HG03280 (cell line): ENCODE data around the gene MUCL3.
"Not testable (repeated sequence)": the region's sequence is repeated elsewhere in the genome, so short reads cannot be mapped to it uniquely, and the experiment has no call there.

Source experiments
- ATAC-seq: cut with Tn5 transposase; IDR thresholded peaks from one replicate; pipeline ENCODE4 v1.9.1; 2021; ENCODE audit warnings: mild to moderate bottlenecking, moderate library complexity; ENCODE audit not compliant: unreplicated experiment

Gene MUCL3

DNA sequence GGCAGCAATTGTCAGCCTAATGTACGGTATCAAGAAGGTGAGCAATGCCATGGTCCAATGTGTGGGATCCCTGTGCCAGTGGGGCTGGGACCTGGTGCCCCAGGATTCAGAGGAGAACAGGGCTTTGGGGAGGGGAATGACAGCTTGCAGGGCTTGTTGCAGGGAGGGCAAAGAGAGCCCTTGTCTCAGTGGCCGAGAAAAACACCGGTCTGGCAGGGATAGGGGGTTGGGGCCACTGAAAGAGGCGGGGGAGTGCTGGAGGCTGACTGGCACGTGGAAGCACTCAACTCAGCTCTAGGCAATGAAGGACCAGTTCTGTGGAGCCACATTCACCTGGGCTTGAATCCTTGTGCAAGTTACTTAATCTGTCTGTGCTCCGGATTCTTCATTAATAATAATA is 3.5 kb upstream of the MUCL3 start:
- ATAC-seq: no peak

DNA sequence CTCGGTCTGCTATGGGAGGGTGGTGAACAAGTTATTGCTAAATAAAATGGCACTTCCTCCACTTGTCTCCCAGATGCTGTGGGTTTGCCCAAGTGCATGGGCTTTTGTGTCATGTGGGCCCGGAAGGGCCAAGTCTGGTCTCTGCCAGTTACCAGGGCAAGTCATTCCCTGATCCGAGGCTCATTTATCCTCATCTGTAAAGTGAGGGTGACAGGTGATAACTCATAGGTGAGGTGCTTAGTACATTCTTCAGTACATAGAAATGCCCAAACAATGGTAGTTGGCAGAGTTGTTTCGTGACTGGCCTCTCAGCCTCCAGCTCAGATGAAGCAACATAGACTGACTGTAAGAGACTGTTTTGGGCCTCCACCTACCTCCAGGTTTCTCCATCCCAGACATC is 2.0 kb upstream of the MUCL3 start:
- ATAC-seq: no peak

DNA sequence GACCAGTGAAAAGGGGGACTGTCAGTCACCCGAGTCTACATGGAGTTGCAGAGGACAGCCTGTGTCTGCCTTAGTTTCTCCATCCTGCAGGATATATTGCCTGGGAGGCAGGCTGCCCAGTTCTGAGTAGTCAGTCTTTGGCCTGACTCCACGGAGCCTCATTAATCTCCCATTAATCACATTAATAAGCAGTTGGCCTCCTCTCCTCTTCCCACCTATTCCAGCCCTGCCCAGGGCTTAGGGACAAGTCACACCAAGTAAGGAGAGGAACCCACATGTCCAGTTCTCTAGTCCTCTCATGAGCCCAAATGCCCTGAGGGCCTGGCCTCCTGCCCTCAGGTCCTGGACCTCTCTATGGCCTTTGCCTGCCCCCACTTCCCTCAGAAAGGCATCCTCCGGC is 1.3 kb upstream of the MUCL3 start:
- no peak for ATAC-seq

DNA sequence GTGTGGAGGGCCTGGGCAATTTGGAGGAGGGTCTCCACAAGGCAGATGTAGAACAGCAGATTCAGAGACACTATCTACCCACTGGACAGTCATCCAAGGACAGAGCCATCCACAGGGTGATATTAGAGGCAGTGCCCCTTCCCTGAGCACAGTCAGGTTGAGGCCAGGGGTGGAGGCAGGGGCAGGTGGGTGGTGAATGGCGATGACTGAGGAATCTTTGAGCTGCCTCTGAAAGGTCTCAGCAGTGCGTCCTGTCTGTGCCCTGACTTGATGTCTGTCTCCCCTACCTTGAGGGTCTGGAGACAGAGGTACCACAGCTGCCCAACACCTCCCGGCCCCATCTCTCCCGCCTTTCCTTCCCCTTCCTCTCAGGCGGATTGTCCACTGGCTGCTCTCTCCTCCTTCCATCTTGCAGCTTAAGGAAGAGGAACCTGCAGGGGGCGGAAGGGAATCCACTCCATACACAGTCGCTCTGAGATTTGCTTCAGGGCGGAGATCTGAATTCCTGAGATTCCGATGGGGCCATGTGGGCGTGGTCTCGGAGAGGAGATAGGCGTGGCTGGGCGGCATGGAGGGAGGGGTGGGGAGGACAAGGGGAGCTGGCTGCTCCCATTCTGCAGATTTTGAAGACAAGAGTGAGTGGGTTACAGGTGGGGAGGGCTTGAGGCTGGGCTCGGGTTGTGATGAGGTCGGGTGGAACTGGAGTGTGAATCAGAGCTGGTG is 1.7 kb downstream of the MUCL3 start:
- ATAC-seq: no peak

DNA sequence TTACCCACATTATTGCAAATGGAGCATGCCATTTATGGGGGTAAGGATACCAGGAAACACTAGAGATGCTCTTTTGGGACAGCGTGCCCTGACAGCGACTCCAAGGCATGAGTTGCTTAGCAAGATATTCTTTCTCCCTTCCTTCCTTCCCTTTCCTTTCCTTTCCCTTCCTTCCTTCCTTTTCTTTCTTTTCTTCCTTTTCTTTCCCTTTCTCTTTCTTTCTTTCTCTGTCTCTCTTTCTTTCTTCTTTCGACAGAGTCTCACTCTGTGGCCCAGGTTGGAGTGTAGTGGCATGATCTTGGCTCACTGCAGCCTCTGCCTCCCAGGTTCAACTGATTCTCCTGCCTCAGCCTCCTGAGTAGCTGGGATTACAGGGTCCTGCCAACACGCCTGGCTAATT is 3.3 kb downstream of the MUCL3 start:
- no peak for ATAC-seq

DNA sequence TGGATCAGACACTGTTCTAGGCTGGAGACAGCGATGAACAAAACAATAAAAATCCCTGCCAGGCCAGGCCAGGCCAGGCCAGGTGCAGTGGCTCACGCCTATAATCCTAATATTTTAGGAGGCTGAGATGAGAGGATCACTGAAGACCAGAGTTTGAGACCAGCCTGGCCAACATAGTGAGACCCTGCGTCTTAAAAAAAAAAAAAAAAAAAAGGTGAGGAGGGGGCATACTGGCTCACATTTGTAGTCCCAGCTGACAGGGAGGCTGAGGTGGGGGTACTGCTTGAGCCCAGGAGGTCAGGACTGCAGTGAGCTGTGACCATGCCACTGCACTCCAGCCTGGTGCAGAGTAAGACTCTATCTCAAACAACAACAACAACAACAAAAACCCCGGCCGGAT is 4.5 kb downstream of the MUCL3 start:
- no peak for ATAC-seq

DNA sequence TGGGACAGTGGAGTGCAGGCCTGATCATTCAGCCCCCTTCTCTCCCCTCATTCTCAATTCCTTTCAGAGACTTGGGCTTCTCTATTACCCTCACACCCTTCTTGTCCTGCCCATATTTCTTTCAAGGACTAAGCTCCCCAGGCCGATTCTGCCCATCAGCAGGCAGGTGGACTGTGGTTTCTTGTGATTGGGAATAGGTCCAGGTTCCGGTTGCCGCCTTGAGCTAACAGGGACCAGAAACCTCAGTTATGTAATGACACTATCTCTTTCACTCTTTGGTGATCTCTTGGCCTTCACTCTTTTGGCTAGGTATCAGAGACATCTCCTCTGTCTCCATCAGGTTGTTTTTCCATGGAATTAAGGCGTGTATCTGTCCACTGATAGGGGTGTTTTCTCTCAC is 6.5 kb downstream of the MUCL3 start:
- ATAC-seq: no peak

DNA sequence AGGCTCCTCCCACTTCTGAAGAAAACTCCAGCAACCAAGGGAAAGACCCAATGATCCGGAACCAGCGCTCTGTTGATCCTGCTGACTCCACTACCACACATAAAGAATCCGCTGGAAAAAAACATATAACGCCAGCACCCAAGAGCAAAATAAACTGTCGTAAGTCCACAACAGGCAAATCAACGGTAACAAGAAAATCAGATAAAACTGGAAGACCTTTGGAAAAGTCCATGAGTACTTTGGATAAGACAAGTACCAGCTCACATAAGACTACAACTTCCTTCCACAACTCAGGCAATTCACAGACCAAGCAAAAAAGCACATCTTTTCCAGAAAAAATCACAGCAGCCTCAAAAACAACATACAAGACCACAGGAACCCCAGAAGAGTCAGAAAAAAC is 8.0 kb downstream of the MUCL3 start:
- no peak for ATAC-seq

DNA sequence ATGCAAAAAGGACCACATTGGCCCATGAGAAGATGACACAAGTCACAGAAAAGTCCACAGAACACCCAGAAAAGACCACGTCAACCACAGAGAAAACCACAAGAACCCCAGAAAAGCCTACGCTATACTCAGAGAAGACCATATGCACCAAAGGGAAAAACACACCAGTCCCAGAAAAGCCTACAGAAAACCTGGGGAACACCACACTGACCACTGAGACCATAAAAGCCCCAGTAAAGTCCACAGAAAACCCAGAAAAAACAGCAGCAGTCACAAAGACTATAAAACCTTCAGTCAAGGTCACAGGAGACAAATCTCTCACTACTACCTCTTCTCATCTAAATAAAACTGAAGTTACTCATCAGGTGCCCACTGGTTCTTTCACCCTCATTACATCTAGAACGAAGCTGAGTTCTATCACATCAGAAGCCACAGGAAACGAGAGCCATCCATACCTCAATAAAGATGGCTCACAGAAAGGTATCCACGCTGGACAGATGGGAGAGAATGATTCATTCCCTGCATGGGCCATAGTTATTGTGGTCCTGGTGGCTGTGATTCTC is 11.2 kb downstream of the MUCL3 start:
- ATAC-seq: no peak

DNA sequence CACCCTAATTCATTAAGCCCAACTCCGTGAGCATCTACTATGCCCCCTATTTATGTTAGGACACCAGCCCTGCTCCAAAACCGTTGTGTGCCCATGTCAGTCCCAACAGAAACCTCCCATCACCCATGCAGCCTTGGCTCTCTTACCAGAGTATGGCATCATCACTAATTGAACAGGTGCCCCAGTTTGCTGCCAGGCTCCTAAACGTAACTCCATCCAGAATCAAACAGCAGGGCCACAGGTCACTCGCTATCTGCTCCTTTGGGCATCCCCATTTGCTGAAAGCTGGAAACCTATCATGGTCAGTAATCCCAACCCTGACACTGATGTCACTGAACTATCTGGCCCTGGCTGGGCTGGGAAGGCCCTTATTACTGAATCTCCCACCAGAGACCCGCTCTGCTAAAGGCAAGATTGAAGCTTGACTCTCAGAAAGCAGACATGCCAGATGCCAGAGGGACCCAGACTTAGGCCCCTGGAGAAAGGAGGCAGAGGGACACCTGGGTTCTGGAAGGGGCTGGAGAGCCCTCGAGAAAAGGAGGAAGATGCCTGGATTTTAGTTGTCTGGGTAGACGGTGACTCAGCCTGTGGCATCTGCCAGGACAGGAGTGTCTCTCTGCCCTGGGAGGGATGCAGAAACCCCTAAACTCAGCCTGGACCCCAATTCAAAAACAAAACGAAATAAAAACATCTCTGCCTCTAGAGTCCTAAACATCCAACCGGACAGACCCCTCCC is 14.0 kb downstream of the MUCL3 start:
- ATAC-seq: no peak

DNA sequence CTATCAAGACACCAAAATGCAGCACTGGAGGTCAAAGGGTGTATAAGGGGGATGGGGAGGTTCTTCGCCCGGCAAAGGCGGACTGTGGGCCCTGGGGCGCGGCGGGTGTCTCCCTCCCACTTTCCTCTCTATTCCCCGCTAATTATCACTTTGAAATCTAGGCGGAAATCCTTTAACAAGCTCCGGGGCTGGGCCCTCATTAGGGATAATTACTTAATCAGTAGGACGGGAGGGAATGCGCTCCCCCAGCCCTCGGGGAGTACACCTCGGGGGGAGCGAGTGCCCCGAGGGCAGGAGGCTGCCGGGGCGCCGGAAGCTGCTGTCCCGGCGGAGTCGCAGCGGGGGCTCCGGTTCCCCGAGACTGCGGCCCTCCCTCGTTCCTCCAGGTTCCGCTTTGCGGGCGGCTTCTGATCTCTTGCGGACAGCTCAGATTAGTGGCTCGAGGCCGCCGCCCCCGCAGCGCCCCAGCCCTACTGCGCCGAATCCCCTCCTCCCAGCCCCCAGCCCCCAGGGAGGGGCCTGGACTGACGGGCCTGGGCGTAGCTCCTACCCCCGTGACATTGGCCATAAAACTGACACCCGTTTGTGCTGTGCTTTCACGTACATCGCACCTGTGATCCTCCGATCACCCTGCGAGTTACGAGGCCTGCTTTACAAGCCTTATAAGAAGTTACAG is 14.7 kb downstream of the MUCL3 start:
- ATAC-seq: peak; percentile 69

DNA sequence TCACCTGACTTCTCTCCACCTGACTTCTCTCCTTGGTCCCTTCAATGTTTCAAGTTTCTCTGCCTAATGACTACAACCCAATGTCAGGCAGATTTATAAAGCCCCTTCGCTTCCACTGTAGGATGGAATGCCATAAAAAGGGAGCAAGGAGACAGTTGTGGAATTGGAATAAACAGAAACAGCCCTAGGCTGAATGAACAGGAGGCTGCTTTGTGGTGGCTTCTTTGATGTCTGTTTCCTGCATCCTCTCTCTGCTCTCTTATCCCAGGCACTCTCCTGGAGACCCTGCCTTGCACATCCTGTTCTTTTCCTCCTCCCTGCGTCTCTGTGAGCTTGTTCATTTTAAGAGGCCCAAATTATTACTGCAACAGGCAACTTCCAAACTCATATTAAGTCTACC is 16.9 kb downstream of the MUCL3 start:
- ATAC-seq: no peak

DNA sequence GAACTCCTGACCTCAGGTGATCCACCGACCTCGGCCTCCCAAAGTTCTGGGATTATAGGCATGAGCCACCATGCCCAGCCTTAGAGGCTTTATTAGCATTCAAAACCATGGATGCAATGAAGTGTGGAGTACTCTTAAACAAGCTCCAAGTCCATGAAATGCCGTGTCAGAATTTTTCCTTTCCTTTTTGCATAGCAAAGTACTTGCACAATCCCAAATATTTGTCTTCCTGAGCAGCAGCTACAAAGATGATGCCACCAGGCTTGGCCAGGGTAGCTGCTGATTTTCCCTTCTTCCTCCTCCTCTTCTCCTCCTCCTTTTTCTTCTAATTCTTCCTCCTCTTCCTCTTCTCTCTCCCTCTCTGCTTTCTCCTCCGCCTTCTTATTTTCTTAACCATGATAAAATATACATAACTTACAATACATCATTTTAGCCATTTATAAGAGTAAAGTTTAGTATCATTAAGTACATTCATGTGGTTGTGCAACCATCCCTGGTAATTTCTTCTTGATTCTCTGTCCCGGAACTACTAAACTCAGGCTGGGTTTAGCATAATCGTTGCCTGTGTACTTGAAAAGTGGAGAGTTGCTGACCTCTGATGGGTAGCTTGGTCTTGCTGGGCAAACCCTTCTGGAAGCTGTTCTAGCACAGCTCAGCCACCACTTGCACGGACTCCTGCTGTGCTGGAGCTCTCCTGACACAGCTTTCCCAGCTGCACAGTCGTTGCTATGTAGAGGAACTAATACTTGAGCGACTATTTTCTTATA is 20.3 kb downstream of the MUCL3 start:
- no peak for ATAC-seq

DNA sequence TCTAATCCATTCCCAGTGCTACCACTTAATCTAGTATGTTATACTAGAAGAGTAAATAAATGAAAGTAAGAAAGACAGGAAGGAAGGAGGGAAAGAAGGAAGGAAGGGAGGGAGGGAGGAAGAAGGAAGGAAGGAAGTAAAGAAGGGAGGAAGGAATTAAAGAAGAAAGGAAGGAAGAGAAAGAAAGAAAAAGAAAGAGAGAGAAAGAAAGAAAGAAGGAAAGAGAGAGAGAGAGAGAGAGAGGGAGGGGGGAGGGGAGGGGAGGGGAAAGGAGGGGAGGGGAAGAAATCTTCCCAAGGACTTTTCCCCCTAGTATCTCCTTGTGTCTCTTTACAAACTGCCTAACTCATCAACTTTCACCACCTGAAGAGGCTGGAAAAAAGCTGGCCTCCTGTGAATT is 21.9 kb downstream of the MUCL3 start:
- no peak for ATAC-seq

DNA sequence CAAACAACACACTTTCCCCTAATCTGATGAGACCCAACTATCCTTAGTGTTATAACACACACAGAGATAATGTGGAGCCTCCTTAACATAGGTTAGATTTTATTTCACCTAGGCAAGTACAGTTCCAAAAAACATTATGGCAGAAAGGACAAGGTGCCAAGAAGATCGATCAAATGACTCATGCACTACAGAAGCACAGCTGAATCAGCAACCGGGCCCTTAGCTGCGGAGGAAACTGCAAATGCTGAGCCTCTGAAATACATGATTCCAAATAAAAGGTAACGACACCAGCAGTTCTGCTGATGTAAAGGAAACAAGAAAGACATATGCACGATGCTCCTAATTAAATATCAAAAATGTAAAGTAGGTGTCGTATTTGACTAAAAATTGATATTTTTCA is 22.9 kb downstream of the MUCL3 start:
- ATAC-seq: no peak

DNA sequence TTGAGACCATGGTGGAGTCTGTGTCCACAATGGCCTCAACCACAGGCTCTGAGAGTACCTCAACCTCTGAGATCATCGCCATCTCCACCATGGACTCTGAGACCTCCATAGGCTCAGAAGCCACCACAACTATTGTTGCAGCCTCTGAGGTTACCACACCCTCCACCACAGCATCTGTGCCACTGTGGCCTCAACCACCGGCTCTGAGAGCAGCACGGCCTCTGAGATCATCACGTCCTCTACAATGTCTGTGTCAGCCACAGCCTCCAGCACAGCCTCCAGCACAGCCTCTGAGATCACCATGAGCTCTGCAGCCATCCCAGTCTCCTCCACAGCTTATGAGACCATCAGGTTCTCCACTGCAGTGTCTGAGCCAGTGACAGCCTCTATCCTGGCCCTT is 23.3 kb downstream of the MUCL3 start:
- ATAC-seq: no peak

DNA sequence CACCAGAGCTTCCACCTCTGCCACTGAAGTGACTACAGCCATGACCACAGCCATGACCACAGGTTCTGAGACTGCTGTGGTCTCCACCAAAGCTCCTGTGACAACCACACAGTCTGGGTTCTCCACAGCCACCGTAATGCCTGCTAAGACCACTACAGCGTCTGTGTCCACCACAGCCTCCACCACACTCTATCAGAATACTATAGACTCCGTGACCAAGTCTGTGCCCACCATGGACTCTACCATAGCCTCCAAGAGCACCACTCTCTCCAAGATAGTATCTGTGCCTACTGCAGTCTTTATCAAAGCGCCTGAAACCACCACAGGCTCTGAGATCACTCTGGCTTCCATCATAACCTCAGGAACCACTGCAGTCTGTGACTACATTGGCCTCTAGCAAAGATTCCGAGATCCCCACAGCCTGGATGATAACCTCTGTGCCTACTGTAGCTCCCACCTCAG is 24.4 kb downstream of the MUCL3 start:
- ATAC-seq: no peak

DNA sequence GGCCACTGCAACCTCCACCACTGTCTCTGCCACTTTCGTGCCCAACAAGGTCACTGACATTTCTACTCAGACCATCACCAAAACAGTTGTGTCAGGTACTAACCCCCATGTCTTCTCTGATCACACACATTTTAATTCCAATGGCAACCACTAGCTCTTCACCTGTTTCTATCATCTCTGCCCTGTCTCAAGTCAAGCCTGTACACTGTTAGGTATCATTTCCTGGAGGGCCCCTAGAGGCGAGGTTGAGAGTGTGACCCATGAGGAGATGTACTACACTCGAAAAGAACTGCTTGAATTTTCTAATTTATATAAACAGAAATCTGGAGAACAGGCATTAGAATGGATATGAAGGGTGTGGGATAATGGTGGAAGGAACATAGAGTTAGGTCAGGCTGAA is 25.4 kb downstream of the MUCL3 start:
- no peak for ATAC-seq

DNA sequence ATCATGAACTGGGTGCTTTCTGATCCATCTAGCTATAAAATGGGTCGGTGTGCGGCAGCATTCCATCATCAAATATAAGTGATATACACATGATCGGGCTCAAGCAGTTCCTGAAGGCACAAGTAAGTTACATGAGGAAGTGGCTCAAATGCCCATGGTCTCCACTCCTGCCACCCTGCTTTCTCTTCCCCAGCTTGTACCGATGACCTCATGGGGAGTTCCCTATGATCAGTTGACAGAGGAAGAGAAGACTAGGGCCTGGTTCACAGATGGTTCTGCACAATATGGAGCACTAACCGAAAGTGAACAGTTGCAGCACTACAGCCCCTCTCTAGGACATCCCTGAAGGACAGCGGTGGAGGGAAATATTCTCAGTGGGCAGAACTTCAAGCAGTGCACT is 28.4 kb downstream of the MUCL3 start:
- not testable (repeated sequence) for ATAC-seq

DNA sequence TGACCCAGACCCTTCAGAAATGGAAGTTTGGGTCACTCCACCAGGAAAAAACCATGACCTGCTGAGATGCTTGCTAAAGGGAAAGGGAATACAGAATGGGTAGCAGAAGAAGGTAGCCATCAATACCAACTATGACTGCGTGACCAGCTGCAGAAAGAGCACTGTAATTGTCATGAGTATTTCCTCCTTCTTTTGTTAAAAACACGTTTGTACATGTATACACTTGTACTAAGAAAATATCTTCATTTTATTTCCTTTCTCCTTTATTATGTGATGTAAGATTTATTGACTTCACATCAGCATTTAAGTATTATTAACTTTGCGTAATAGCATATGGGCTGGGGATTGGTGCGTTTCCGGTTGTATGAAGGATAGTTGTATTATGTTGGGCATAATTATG is 30.2 kb downstream of the MUCL3 start:
- ATAC-seq: no peak

DNA sequence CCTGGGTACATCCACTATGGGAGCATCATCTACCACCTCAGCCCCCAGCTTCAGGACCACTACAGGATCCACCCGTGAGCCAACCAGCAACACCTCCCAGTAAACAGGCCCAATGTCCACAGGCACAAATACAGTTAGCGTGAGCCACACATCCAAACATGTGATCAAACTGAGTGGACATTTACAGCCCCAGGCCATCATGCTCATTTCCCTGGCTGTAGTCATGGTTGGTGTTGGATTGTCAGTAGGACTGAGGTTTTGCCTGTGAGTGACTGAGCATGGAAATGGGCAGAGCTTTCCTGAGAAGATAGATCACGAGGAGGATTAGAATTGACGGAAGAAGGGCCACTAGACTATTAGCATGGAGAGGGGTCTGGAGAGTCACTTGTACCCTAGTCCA is 32.0 kb downstream of the MUCL3 start:
- ATAC-seq: no peak
